ENCODE data around the gene STBD1. TPM values are rescaled to one million over a fixed set of nuclear protein-coding genes. Genes with fewer than 3 reads are reported as not detected.

Gene STBD1
- total and polyA plus RNA-seq, 9 of the 15 experiments (the other 6 are each of a cell fraction or from before 2014, with no cell fraction given), result 0.08 to 0.64 (median 0.27) TPM; not detected in 2

DNA sequence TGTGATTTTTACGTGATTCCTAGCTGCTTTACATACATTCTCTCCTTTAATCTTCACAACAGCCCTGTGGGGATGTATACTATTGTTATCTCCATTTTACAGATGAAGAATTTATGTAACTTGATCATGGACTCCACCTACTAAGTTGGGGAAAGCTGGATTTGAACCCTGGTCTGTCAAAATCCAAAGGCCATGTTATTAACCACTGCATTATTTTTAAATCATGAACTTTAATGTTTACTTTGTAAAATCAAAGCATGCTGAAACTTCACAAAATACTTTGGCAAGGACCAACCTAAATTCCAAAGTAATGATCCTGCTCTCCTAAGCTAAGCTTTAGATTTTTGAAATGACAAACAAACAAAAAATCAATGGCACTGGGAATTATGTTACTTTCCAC, 28.9 kb upstream of the STBD1 start:
- no peak overlapping the region for H2AFZ ChIP-seq (ENCODE audit: low read depth, low read length)
- DNase-seq (ENCODE audit: extremely low read depth in 1 of 4, low spot score in 3 of 4) (no peak), FAIRE-seq (no peak), ATAC-seq (no peak)
- BruUV-seq (replicated peaks), result no TSS peak
- H3K4me1 ChIP-seq (replicated peaks in 1 of 2; ENCODE audit: control insufficient read depth in 2 of 2, insufficient read depth in 2 of 2, low read length in 2 of 2), result no peaks in the 10 kb centered on the region; a peak in 2 of 5 replicates
- H3K36me3 ChIP-seq (ENCODE audit: control insufficient read depth, insufficient read depth, low read length), result no peaks in the 10 kb centered on the region
- no peaks in the 10 kb centered on the region for H3K9me1 ChIP-seq (ENCODE audit: control insufficient read depth, insufficient read depth, low read length)
- 29% methylated on average over 1 of the region's 1 CpG for WGBS (ENCODE audit: insufficient coverage, low coverage, missing lambda C conversion rate)
- no peaks in the 10 kb centered on the region for H3K79me2 ChIP-seq (ENCODE audit: control insufficient read depth, insufficient read depth, low read length)
- intact Hi-C loops (cut with micrococcal nuclease) (no loop called here), in situ Hi-C loops (cut with MboI) (no loop called here)
- ChIA-PET POLR2A (interaction anchor here (1.8 kb wide), 1 partner anchor 9 kb away, joined by 4 read pairs; no protein-coding TSS in a partner anchor), CTCF (ENCODE audit: low intra/inter-chr PET ratio) (no interaction called here)
- no peak overlapping the region for H3K4me2 ChIP-seq (ENCODE audit: insufficient read depth, low read length)
- H3K9ac ChIP-seq (ENCODE audit: insufficient read depth in 1 of 2, low read depth in 2 of 2, low read length in 2 of 2), result no peak overlapping the region
- H3K27me3 ChIP-seq (ENCODE audit: control insufficient read depth in 2 of 2, insufficient read depth in 2 of 2, low read length in 2 of 2), result no peaks in the 10 kb centered on the region
- H4K20me1 ChIP-seq (replicated peaks; ENCODE audit: control insufficient read depth, insufficient read depth, low read length), result no peaks in the 10 kb centered on the region
- no peaks in the 10 kb centered on the region for H3K9me3 ChIP-seq (replicated peaks; ENCODE audit: control insufficient read depth, insufficient read depth, low read depth, low read length)
- TF ChIP-seq ZNF436 (CRISPR knock-in tag; IDR thresholded peaks at IDR 0.05), result no peak
- no peak for TF ChIP-seq ZNF316 (IDR thresholded peaks at IDR 0.05)
- TF ChIP-seq TEAD1 (CRISPR knock-in tag; IDR thresholded peaks at IDR 0.05), result no peak
- TF ChIP-seq ATF1 (CRISPR knock-in tag; IDR thresholded peaks at IDR 0.05), result no peak
- no peak for TF ChIP-seq ATF1 (tag; IDR thresholded peaks at IDR 0.05)
- no peak for TF ChIP-seq HCFC1 (IDR thresholded peaks at IDR 0.05; ENCODE audit: low read depth, low read length)
- no peak for TF ChIP-seq CCNT2 (IDR thresholded peaks at IDR 0.05; ENCODE audit: borderline replicate concordance, extremely low read depth, insufficient read length, low read depth, low read length)
- no peak for TF ChIP-seq HDAC2 (IDR thresholded peaks at IDR 0.05)
- TF ChIP-seq MBD2 (IDR thresholded peaks at IDR 0.05; ENCODE audit: borderline replicate concordance, low read depth), result no peak
- TF ChIP-seq, protein P1, sequence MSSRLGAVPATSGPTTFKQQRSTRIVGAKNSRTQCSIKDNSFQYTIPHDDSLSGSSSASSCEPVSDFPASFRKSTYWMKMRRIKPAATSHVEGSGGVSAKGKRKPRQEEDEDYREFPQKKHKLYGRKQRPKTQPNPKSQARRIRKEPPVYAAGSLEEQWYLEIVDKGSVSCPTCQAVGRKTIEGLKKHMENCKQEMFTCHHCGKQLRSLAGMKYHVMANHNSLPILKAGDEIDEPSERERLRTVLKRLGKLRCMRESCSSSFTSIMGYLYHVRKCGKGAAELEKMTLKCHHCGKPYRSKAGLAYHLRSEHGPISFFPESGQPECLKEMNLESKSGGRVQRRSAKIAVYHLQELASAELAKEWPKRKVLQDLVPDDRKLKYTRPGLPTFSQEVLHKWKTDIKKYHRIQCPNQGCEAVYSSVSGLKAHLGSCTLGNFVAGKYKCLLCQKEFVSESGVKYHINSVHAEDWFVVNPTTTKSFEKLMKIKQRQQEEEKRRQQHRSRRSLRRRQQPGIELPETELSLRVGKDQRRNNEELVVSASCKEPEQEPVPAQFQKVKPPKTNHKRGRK (tag; IDR thresholded peaks at IDR 0.05), result no peak
- TF ChIP-seq NFATC3 (IDR thresholded peaks at IDR 0.05), result no peak
- TF ChIP-seq FOXP4 (CRISPR knock-in tag; IDR thresholded peaks at IDR 0.05; ENCODE audit: borderline replicate concordance), result no peak
- no peak for TF ChIP-seq PHB2 (IDR thresholded peaks at IDR 0.05; ENCODE audit: low read depth)
- no peak overlapping the region for H3K27ac ChIP-seq (ENCODE audit: extremely low read depth, low read depth, low read length)
- H3K4me3 ChIP-seq, result no peak overlapping the region
